Gastroesophageal sphincter (tissue), 4 donors: ENCODE results near the gene KCNN3. TPM values are rescaled to one million over a fixed set of nuclear protein-coding genes. Genes with fewer than 3 reads are reported as not detected.
A peak's percentile ranks its signal among the peaks of the same experiment; 100 is the strongest.

Experiments used
- ATAC-seq: fragments of 150-250 bp; one replicate; pipeline ENCODE4 v1.9.1; 2016; ENCODE audit warnings: mild to moderate bottlenecking, moderate library complexity
- H3K27ac ChIP-seq, 4 donors: fragments of 200-600 bp; sonication (generic) in 3 of 4; 1 replicate in 3 of 4; 2 replicates in 1 of 4; pipeline ENCODE4 v1.5.1; 2016 to 2019
- H3K27me3 ChIP-seq: fragments of 200-600 bp; sonication (generic); one replicate; pipeline ENCODE4 v1.5.1; 2019
- H3K36me3 ChIP-seq, 2 donors: fragments of 200-600 bp; sonication (generic); one replicate each; pipeline ENCODE4 v1.5.1; 2019; ENCODE audit warnings: control low read depth in 1 of 2
- H3K4me1 ChIP-seq, 3 donors: fragments of 200-600 bp; sonication (generic); 1 replicate in 2 of 3; 2 replicates in 1 of 3; pipeline ENCODE4 v1.5.1; 2016 to 2019; ENCODE audit warnings: control low read depth in 2 of 3
- H3K4me3 ChIP-seq, 2 donors: fragments of 200-600 bp; sonication (generic); one replicate each; pipeline ENCODE4 v1.5.1; 2019; ENCODE audit warnings: mild to moderate bottlenecking in 1 of 2, moderate library complexity in 1 of 2
- H3K9me3 ChIP-seq, 3 donors: fragments of 200-600 bp; sonication (generic); one replicate each; pipeline ENCODE4 v1.5.1; 2017 to 2019; ENCODE audit warnings: control low read depth in 2 of 3
- CTCF ChIP-seq, 4 experiments: fragments of 200-600 bp in 2 of 4; fragments of 450-650 bp in 2 of 4; sonication (generic) in 1 of 4; IDR thresholded peaks; one replicate each; pipeline ENCODE4 v1.5.1; 2017 to 2019; ENCODE audit warnings: antibody characterized with exemption in 4 of 4, mild to moderate bottlenecking in 2 of 4, moderate library complexity in 2 of 4
- EP300 ChIP-seq: sonication (generic); formaldehyde crosslinking; IDR thresholded peaks from one replicate; pipeline ENCODE4 v1.6.1; 2017; ENCODE audit warnings: antibody characterized with exemption, mild to moderate bottlenecking
- POLR2A ChIP-seq, 2 donors: fragments of 450-650 bp; IDR thresholded peaks; one replicate each; pipeline ENCODE4 v1.6.1; 2017; ENCODE audit warnings: antibody characterized with exemption in 2 of 2, mild to moderate bottlenecking in 2 of 2, moderate library complexity in 1 of 2
- POLR2AphosphoS5 ChIP-seq: sonication (generic); formaldehyde crosslinking; IDR thresholded peaks from one replicate; pipeline ENCODE4 v1.6.1; 2017; ENCODE audit warnings: antibody characterized with exemption
- WGBS, 2 donors: methylation state at CpG; one replicate each; pipeline ENCODE4 v1.1.5; 2018; ENCODE audit warnings: low coverage in 1 of 2; 5-methylcytosine and 5-hydroxymethylcytosine counted together
- total RNA-seq, 4 donors: library from RNA; depleted of rRNA; stranded (reverse); fragments of >200 nt; gene quantifications; one replicate each; pipeline ENCODE4 v1.1.0, GENCODE V29; 2016

Gene KCNN3
- total RNA-seq, 4 donors from 2014 or later = 1.8 to 13.7 (median 8.1) TPM

GRCh38 chr1:154863315-154864174 is 6.5 kb downstream of the KCNN3 start:
- Histone ChIP-seq H3K27ac (peak overlapping the region in 2 of 4 donors; percentile 2 to 24), H3K27me3 (peaks cover 21% of the 10 kb centered on the region), H3K36me3 (no peaks in the 10 kb centered on the region), H3K9me3 (no peaks in the 10 kb centered on the region), H3K4me3 (no peak overlapping the region), H3K4me1 (peaks cover 0 to 44% (median 4%) of the 10 kb centered on the region in 3 donors)
- ATAC-seq = no peak
- TF ChIP-seq CTCF (IDR thresholded peaks at IDR 0.05) (peak in 3 of 4 experiments; percentile 26 to 43 (median 41)), POLR2A (IDR thresholded peaks at IDR 0.05) (no peak), POLR2AphosphoS5 (no peak)
- WGBS, 2 donors = 80 to 81% methylated on average over 7 to 13 of the region's 16 CpGs

- Histone ChIP-seq H3K27me3 (peaks cover 15% of the 10 kb centered on the region), H3K4me1 (peaks cover 0 to 38% (median 2%) of the 10 kb centered on the region in 3 donors), H3K27ac (no peak overlapping the region), H3K36me3 (no peaks in the 10 kb centered on the region), H3K9me3 (no peaks in the 10 kb centered on the region), H3K4me3 (no peak overlapping the region)
- TF ChIP-seq CTCF (IDR thresholded peaks at IDR 0.05) (no peak), POLR2A (IDR thresholded peaks at IDR 0.05) (no peak), POLR2AphosphoS5 (no peak), EP300 (no peak)
- ATAC-seq = no peak
- WGBS, 2 donors = 47 to 70% methylated on average over 2 to 9 of the region's 13 CpGs
Observed at GRCh38 chr1:154862907-154863306, 7.2 kb downstream of the KCNN3 start.

GRCh38 chr1:154861607-154862094 is 8.4 kb downstream of the KCNN3 start:
- Histone ChIP-seq H3K36me3 (no peaks in the 10 kb centered on the region), H3K4me3 (no peak overlapping the region), H3K4me1 (peaks cover 0 to 25% (median 0%) of the 10 kb centered on the region in 3 donors), H3K27ac (peak overlapping the region in 2 of 4 donors; percentile 14 to 43), H3K27me3 (peaks cover 3% of the 10 kb centered on the region), H3K9me3 (no peaks in the 10 kb centered on the region)
- TF ChIP-seq POLR2AphosphoS5 (no peak), CTCF (IDR thresholded peaks at IDR 0.05) (no peak), EP300 (no peak), POLR2A (IDR thresholded peaks at IDR 0.05) (no peak)
- no peak for ATAC-seq
- WGBS, 2 donors = 40% methylated on average over 1 of the region's 12 CpGs; no CpG with 5 or more reads in 1 of the 2 donors

GRCh38 chr1:154860156-154860870 is 9.8 kb downstream of the KCNN3 start:
- 37 to 85% methylated on average over 2 to 6 of the region's 12 CpGs for WGBS, 2 donors
- peaks cover 5% of the 10 kb centered on the region for H3K27me3 ChIP-seq

More at GRCh38 chr1:154860156-154860870, 9.8 kb downstream of the KCNN3 start:
- no peaks in the 10 kb centered on the region for H3K9me3 ChIP-seq
- no peak overlapping the region for H3K4me3 ChIP-seq
- TF ChIP-seq POLR2A (IDR thresholded peaks at IDR 0.05) (no peak), CTCF (IDR thresholded peaks at IDR 0.05) (no peak), POLR2AphosphoS5 (no peak), EP300 (no peak)
- ATAC-seq = no peak
- no peaks in the 10 kb centered on the region for H3K36me3 ChIP-seq
- peaks cover 0 to 31% (median 0%) of the 10 kb centered on the region in 3 donors for H3K4me1 ChIP-seq
- peak overlapping the region in 1 of 4 donors; percentile 35 for H3K27ac ChIP-seq
